ENCODE data around the gene PEAK3.

Gene PEAK3

GRCh38 chr19:2269244-2270156, 12.5 kb downstream of the PEAK3 start:
- peak; percentile 86 for DNase-seq

GRCh38 chr19:2268861-2269243, 13.1 kb downstream of the PEAK3 start:
- DNase-seq, result no peak

GRCh38 chr19:2268480-2268830, 13.5 kb downstream of the PEAK3 start:
- DNase-seq, result no peak

DNA sequence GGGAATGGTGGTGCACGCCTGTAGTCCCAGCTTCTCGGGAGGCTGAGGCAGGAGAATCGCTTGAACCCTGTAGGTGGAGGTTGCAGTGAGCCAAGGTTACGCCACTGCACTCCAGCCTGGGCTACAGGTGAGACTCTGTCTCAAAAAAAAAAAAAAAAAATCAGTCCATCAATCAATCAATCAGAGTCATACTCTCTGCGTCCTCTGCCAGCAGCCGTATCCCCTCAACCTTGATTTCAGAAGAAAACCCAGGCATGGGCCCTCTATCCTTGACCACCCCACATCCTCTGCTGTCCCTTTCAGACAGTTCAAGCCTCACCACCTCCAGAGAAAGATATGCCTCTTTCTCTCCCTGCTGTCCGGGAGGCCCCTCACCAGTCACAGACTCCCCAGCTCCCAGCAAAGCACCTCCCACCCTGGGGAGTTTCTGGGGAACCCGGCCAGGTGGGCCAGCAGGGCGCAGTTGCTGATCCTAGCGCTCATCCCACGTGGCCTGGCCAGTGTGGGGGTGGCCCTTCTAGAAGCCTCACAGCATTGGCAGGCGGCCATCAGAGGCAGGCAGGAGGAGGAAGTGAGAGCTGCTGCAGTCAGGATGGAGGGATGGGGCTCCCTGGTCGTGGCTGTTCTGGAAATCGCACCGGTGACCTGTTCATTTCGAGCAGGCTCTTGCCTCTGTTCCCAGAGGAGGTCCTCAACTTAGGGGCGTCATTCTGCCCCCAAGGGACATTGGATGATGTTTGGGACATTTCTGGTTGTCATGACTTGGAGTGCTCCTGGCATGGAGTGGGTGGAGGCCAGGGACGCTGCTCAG, 15.6 kb downstream of the PEAK3 start:
- DNase-seq, result no peak

DNA sequence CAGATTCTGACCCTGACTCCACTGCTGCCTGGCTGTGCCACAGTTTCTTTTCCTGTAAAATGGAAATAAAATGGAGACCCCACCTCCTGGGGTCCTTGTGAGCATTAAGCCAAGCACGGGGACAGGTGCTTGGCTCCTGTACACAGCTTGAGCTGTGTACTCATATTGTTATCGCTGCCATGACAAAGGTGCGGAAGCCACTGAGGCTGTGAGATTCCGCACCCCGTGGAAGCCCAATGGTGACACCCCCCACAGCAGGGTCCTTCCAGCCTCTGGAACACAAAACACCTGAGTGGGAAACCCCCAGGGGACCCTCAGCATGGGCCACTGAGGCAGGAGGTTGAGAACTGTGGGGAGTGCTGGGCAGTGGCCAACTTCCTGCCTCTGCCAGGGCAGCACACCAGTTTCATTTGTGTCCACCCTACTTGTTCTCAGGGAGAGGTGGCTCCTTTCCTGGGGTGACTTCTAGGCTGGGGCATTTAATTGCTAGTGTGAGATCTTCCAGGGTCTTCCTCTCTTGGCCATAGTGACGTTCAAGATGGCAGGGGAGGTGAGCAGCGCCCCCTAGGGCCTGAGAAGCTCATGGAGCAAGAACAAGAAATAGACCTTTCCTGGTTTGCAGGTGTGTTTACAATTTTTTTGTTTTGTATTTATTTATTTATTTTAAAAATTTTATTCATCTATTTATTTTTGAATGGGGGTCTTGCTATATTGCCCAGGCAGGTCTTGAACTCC, 20.4 kb downstream of the PEAK3 start:
- no peak for DNase-seq

DNA sequence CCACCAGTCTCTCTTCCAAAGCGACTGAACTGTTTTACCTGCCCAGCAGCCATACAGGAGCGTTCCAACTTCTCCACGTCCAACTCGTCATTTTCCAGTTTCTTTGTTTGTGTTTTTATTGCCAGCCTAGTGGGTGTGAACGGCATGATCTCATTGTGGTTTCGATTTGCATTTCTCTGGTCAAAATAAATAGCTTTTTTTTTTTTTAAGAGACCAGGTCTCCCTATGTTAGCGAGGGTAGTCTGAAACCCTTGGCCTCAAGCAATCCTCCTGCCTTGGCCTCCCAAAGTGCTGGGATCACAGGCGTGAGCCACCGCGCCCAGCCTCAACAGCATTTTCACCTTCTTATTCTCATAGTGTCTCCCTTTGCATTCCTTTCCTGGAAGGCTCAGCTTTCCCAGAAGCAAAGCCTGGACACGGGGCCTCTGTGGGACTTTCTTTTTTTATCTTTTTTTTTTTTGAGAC, 21.6 kb downstream of the PEAK3 start:
- no peak for DNase-seq

GRCh38 chr19:2259336-2259735, 22.6 kb downstream of the PEAK3 start:
- no peak for DNase-seq

DNA sequence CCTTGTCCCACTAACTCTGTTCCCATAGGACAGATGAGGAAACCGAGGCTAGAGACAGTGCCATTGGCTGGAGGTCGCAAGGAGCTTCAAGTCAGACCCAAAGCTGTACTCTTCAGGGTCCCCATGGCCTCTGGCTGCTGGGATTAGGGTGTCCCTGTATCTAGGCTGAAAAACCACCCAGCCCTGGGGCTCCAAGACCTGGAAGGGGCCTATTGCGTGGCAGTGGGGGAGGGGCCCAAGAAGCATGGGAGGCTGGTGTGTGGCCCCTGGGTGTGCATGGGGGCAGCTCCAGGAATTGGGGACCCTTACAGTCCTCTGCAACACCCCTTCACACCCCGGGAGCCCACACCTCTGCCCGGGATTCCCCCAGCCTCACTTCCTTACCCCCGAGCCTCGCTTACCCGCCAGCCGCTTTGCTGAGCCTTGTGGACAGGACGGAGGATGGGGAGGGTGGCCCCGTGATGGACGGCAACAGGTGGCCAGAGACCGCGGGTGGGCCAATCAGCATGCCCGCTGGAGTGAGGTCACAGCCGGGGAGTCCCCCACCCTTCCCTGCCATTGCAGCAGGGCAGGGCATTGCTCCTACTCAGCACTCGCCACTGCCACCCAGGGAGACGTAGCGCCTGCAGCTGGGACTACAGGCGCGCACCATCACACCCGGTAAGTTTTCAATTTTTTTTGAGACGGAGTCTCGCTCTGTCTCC, 25.8 kb downstream of the PEAK3 start, which contains the start of gene JSRP1:
JSRP1 (minus strand) TSS at position 436 of the 704 bp plus-strand sequence. CDS start 1,103 bp downstream, outside the sequence.
- no peak for DNase-seq

DNA sequence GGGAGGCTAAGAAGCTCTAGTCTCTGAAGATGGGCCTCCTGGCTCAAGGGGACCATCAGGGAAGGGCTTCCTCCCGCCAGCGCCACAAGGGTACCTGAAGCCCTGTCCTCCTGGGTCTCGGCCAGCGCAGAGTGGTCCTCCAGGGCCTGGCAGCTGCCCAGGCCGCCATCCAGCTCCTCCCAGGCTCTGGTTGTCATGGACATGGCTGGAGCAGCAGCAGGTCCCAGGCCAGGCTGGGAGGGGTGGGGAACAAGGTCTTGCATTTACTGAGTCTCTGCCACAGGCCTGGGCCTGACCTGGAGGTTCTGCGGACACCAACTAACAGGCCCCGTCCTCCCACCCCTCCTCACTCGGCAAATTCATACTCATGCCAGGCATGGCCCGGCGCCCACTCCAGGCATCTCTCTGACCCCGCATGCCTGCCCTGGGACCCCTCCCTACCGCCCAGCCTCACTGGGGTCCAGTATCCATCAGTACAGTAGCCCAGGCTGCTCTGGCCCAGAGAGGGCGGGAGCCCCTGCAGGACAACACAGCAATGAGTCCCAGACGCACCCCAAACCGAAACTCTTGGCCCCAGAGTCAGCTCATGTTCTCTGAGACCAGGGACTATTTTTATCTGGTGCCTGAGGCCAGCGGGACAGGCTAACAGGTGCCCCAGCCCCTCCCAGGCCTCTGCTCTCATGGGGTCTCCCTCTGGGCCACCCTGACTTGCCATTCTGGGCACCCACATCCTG, 26.7 kb downstream of the PEAK3 start:
- no peak for DNase-seq

- no peak for DNase-seq
These were observed 27.7 kb downstream of the PEAK3 start for GRCh38 chr19:2254064-2254872.

- no peak for DNase-seq
These were observed 28.6 kb downstream of the PEAK3 start for GRCh38 chr19:2253106-2254063.

GRCh38 chr19:2252797-2253105, 29.2 kb downstream of the PEAK3 start:
- no peak for DNase-seq

DNA sequence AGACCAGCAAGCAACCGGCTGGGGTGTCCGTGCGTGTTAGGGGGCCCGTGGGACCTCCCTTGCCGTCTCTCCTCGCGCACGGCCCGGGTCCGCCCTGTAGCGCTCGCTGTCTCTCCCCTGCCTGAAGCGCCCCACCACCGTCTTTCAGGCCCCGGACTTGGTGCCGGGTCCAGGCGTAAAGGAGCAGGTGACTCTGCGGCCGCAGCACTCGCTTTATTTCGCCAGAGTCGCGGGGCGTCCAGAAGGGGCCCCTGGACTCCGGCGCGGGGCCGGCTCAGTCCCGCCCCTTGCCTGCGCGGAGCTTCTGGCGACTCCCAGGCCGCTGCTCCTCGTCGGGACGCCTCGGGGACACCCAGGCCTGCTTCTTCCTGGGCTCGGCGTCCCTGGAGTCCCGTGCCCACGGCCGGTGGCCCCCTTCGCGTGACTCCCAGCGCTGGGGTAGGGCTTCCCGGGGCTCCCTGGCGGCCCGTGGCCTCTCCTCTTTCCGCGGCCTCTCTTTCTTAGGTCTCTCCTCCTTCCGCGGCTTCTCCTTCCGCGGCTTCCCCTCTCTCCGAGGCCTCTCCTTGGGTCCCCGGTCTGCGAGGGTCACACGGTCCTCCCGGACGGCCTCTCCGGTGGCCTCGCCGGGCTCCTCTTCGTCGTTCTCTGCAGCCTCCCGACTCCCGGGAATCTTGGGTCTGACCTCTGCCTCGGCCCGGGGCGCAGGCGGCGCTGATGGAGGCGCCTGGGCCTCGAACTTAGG, 29.7 kb downstream of the PEAK3 start:
- DNase-seq, result no peak

- no peak for DNase-seq
These were observed 30.6 kb downstream of the PEAK3 start for GRCh38 chr19:2251106-2252054.

DNA sequence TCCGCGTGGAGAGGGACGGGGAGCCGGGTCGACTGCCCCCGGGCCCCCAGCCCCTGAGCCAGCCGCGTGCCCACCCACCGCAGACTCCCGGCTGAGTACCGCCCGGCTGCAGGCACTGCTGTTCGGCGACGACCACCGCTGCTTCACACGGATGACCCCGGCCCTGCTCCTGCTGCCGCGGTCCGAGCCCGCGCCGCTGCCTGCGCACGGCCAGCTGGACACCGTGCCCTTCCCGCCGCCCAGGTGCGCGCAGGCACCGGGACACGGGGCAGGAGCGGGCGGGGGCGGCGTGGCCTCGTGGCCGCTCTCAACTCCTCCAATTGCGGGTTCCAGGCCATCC, 31.2 kb downstream of the PEAK3 start:
- DNase-seq, result no peak

DNA sequence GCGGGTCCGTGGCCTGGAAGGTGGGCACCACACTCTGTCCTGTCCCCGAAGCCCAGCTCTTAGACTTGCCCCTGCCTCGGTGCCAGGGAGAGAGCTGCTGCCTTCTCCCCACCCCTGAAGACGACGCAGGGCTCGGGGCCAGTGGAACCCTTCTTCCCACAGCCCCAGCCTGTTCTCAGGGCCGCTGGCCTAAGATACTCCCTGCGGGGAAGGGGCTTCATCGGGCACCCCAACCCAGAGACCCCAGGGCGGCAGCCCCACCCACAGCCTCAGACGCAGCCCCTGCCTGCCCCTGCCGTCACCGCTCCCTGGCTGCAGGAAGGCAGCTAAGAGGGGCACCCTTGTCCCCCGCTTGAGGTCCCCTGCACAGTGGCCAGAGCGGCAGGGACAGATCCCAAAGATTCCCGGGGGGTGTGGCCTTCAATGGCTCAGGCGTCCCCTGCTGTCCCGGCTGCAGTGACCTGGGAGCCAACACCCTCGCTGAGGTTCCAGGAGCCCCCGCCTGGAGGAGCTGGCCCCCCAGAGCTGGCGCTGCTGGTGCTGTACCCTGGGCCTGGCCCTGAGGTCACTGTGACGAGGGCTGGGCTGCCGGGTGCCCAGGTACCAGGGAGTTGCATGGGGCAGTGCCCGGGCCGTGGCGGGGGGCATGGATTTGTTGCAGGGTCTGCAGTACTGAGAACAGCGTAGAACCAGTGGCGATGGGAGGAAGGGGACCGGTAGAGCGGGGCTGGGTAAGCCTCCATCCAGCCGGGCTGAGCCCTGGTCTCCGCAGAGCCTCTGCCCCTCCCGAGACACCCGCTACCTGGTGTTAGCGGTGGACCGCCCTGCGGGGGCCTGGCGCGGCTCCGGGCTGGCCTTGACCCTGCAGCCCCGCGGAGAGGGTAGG, 31.9 kb downstream of the PEAK3 start:
- no peak for DNase-seq

All from amniotic stem cell (primary cell).